ENCODE measurements around the gene CIAO2B. TPM values are rescaled to one million over a fixed set of nuclear protein-coding genes. Genes with fewer than 3 reads are reported as not detected.
A peak's percentile ranks its signal among the peaks of the same experiment; 100 is the strongest.

CIAO2B gene
- 76.1 and 111 TPM in 2 replicates for total RNA-seq (2014; rRNA removed; shearing (Covaris generic))
- 173 and 182 TPM in 2 replicates for polyA plus RNA-seq (2016; fragmentation: Nextera tagmentation; extraction: Ambion mirVana)

DNA sequence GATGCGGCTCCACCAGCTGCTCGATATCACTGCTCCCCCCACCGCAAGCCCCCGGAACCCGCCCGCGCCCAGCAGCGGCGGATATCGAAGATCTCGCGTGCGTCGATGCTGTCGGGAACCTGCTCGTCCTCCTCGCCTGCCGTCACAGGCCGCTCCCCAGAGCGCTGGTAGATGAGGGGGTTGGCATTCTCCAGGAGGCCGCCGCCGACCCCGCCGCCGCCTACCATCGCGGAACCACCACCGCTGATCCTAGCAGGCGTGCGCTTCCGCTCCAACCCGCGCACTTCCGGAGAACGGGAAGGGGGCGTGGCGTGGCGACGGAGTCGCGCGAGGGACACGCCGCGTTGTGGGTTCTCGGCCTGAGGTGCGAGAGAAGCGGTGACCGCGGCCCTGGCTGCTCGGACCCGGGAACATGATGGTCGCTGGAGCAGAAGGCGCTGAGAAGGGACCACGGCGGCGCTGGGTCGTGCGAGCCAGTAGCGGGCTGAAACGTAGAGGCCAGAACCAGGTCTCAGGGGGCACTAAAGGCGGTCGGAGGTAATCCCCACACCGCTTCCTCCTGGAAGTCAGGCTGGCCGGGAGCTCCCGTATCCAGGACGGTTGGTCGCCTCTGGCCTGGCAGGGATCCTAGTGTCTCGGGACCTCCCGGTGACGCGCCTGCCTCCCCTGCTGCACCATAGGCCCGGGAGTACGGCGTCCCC lies at the start of gene CIAO2B:
CIAO2B (minus strand) TSS at position 265 of the 701 bp plus-strand sequence; CDS start at position 227, 38 bp downstream.
- Histone ChIP-seq H3K36me3 (ENCODE audit: low read depth) (peaks cover 3% of the 10 kb centered on the region; the same call in 1 of the 2 replicates), H3K9me2 (ENCODE audit: insufficient read depth) (no peaks in the 10 kb centered on the region), H3K9ac (peak within 1 kb of the TSS; percentile 90), H3K9me3 (ENCODE audit: low read depth) (no peaks in the 10 kb centered on the region), H3K4me3 (peak within 1 kb of the TSS; percentile 84), H4K20me1 (ENCODE audit: insufficient read depth) (no peaks in the 10 kb centered on the region; the same call in 1 of the 2 replicates), H3K4me1 (ENCODE audit: insufficient read depth) (peaks cover 14% of the 10 kb centered on the region; the same call in 1 of the 2 replicates), H3K79me2 (ENCODE audit: insufficient read depth) (peaks cover 48% of the 10 kb centered on the region), H3K27ac (peak within 1 kb of the TSS; percentile 59), H3K27me3 (replicated peaks; ENCODE audit: insufficient read depth) (no peaks in the 10 kb centered on the region), H2AFZ (peak within 1 kb of the TSS; percentile 69), H3K4me2 (ENCODE audit: unreplicated experiment) (peak within 1 kb of the TSS; percentile 99), H3F3A (ENCODE audit: insufficient read depth) (peaks cover 5% of the 10 kb centered on the region; the same call in 1 of the 2 replicates)
- TF ChIP-seq EZH2phosphoT487 (IDR thresholded peaks at IDR 0.05; ENCODE audit: insufficient read depth, low read depth) (no peak), EZH2 (IDR thresholded peaks at IDR 0.05; ENCODE audit: insufficient read depth, poor library complexity, severe bottlenecking) (no peak)
- in situ Hi-C loops (cut with MboI) = no loop called here
- WGBS, 2 experiments (ENCODE audit: low coverage in 1 of 2, low lambda C conversion rate in 2 of 2, missing lambda C conversion rate in 2 of 2) = 0 to 2% methylated on average over 57 to 75 of the region's 76 CpGs
- DNase-seq = peak; percentile 94

DNA sequence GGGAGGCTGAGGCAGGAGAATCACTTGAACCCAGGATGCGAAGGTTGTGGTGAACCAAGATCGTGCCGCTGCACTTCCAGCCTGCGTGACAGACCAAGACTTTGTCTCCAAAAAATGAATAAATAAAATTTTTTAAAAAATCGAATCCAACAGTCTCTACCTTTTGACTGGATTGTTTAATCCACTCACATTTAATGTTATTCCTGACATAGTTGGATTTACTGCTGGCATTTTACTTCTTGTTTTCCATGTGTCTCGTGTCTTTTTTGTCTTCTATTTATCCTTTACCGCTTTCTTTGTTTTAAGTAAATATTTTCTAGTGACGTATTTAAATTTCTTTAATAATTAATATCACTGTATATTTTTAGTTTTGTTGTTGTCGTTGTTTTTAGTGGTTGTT lies 48.8 kb upstream of the CIAO2B start:
- 91% methylated on average over 9 of the region's 9 CpGs for WGBS, 2 experiments (ENCODE audit: low coverage in 1 of 2, low lambda C conversion rate in 2 of 2, missing lambda C conversion rate in 2 of 2)
- in situ Hi-C loops (cut with MboI) = no loop called here
- Histone ChIP-seq H3F3A (ENCODE audit: insufficient read depth) (peaks cover 14% of the 10 kb centered on the region; the same call in 1 of the 2 replicates), H2AFZ (no peak overlapping the region), H3K9ac (no peak overlapping the region), H3K4me1 (ENCODE audit: insufficient read depth) (peaks cover 9% of the 10 kb centered on the region), H4K20me1 (ENCODE audit: insufficient read depth) (no peaks in the 10 kb centered on the region), H3K36me3 (ENCODE audit: low read depth) (no peaks in the 10 kb centered on the region), H3K9me3 (ENCODE audit: low read depth) (no peaks in the 10 kb centered on the region), H3K9me2 (ENCODE audit: insufficient read depth) (no peaks in the 10 kb centered on the region), H3K27ac (no peak overlapping the region), H3K4me3 (no peak overlapping the region), H3K27me3 (replicated peaks; ENCODE audit: insufficient read depth) (no peaks in the 10 kb centered on the region), H3K4me2 (ENCODE audit: unreplicated experiment) (no peak overlapping the region), H3K79me2 (ENCODE audit: insufficient read depth) (no peaks in the 10 kb centered on the region)
- TF ChIP-seq EZH2 (IDR thresholded peaks at IDR 0.05; ENCODE audit: insufficient read depth, poor library complexity, severe bottlenecking) (no peak), EZH2phosphoT487 (IDR thresholded peaks at IDR 0.05; ENCODE audit: insufficient read depth, low read depth) (no peak)
- no peak for DNase-seq

DNA sequence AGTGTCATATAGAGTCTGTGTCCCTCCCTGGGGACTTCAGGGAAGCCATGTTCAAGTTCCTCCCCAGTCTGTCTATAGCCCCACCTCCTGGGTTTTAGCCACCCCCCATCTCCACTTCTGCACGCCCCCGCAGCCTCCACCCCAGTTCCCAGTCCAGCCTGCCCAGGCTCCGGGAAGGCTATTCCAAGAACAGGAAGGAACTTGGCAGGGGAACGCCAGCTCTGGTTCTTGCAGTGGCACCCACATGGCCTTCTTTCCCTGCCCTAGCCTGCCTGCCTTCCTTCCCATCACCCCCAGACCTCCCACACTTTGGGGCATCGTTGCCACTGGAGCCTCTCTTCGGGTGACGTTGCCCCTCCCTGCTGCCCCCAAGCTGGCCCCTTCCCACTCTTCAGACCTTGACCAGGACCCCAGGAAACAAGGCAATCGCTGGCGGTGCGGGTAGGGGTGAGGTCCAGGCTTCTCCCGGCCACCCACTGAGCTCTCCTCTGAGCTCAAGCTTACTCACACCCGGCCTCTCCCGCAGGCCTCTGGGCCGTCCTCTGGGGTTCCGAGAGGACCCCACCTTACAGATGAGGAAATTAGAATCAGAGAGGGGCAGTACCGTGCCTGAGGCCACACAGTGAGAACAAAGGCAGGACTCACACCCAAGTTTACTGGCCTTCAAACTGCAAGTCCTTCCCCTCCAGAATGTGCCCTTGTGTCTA lies 45.0 kb upstream of the CIAO2B start:
- no peaks in the 10 kb centered on the region for H3K36me3 ChIP-seq (ENCODE audit: low read depth)
- WGBS, 2 experiments (ENCODE audit: low coverage in 1 of 2, low lambda C conversion rate in 2 of 2, missing lambda C conversion rate in 2 of 2) = 33% methylated on average over 16 of the region's 16 CpGs
- TF ChIP-seq EZH2phosphoT487 (IDR thresholded peaks at IDR 0.05; ENCODE audit: insufficient read depth, low read depth) (no peak), EZH2 (IDR thresholded peaks at IDR 0.05; ENCODE audit: insufficient read depth, poor library complexity, severe bottlenecking) (no peak)
- H3F3A ChIP-seq (ENCODE audit: insufficient read depth) = peaks cover 24% of the 10 kb centered on the region; the same call in 1 of the 2 replicates
- H3K9ac ChIP-seq = no peak overlapping the region
- H3K4me1 ChIP-seq (ENCODE audit: insufficient read depth) = peaks cover 9% of the 10 kb centered on the region
- peak; percentile 66 for DNase-seq
- no peaks in the 10 kb centered on the region for H3K9me3 ChIP-seq (ENCODE audit: low read depth)
- in situ Hi-C loops (cut with MboI) = no loop called here
- H4K20me1 ChIP-seq (ENCODE audit: insufficient read depth) = no peaks in the 10 kb centered on the region
- H3K27ac ChIP-seq = no peak overlapping the region
- no peak overlapping the region for H3K4me2 ChIP-seq (ENCODE audit: unreplicated experiment)
- no peaks in the 10 kb centered on the region for H3K9me2 ChIP-seq (ENCODE audit: insufficient read depth)
- no peak overlapping the region for H3K4me3 ChIP-seq
- H3K79me2 ChIP-seq (ENCODE audit: insufficient read depth) = no peaks in the 10 kb centered on the region
- no peaks in the 10 kb centered on the region for H3K27me3 ChIP-seq (replicated peaks; ENCODE audit: insufficient read depth)
- peak overlapping the region; percentile 53 for H2AFZ ChIP-seq

DNA sequence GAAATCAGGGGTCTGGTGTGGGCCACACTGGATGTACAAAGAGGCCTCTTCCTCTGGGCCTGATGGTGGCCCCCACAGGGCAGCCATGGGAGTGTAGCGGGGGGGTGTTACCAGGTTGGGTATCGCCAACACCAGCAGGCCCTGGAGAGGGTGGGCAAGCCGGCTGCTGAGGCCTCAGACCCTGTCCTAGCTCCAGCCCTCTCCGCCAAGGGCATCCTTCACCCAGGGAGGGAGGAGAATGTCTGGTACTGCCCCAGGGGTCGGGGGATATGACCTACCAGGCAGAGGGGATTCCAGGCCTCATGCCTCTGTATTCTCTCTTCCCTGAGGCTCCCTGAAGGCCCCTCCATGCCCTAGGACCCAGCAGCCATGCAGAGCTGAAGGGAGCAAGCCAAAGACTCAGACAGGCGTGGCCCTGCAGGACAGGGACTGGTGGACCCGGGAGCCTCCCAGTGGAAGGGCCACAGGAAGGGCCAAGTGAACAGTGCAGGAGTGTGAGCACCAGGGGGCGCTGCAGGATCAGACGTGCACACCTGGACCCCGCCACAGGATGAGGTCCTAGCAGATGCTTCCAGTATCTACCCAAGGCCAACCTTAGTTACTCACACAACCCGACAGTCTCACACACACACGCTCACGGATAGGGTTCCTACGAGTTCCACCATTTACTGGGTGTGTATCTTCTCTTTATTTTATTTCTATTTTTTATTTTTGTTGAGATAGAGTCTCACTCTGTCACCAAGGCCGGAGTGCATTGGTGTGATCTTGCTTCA lies 43.3 kb upstream of the CIAO2B start:
- DNase-seq = peak; percentile 92
- no peaks in the 10 kb centered on the region for H3K9me3 ChIP-seq (ENCODE audit: low read depth)
- 27 to 30% methylated on average over 14 to 15 of the region's 15 CpGs for WGBS, 2 experiments (ENCODE audit: low coverage in 1 of 2, low lambda C conversion rate in 2 of 2, missing lambda C conversion rate in 2 of 2)

More for the DNA sequence above, 43.3 kb upstream of the CIAO2B start:
- Histone ChIP-seq H3F3A (ENCODE audit: insufficient read depth) (peaks cover 24% of the 10 kb centered on the region; the same call in 1 of the 2 replicates), H3K4me2 (ENCODE audit: unreplicated experiment) (no peak overlapping the region), H3K9ac (no peak overlapping the region), H2AFZ (no peak overlapping the region), H3K4me1 (ENCODE audit: insufficient read depth) (peaks cover 9% of the 10 kb centered on the region), H3K4me3 (no peak overlapping the region), H3K27me3 (replicated peaks; ENCODE audit: insufficient read depth) (no peaks in the 10 kb centered on the region), H3K79me2 (ENCODE audit: insufficient read depth) (no peaks in the 10 kb centered on the region), H4K20me1 (ENCODE audit: insufficient read depth) (no peaks in the 10 kb centered on the region), H3K36me3 (ENCODE audit: low read depth) (no peaks in the 10 kb centered on the region), H3K9me2 (ENCODE audit: insufficient read depth) (no peaks in the 10 kb centered on the region), H3K27ac (no peak overlapping the region)
- in situ Hi-C loops (cut with MboI) = no loop called here
- TF ChIP-seq EZH2 (IDR thresholded peaks at IDR 0.05; ENCODE audit: insufficient read depth, poor library complexity, severe bottlenecking) (no peak), EZH2phosphoT487 (IDR thresholded peaks at IDR 0.05; ENCODE audit: insufficient read depth, low read depth) (no peak)
